Kidney capillary endothelial cell (primary cell): ENCODE measurements around the gene ORM1.

Source experiments
- DNase-seq: peaks from one replicate; pipeline ENCODE4 v3.0.0-alpha.2; 2018; ENCODE audit warnings: low spot score

The ORM1 gene

DNA sequence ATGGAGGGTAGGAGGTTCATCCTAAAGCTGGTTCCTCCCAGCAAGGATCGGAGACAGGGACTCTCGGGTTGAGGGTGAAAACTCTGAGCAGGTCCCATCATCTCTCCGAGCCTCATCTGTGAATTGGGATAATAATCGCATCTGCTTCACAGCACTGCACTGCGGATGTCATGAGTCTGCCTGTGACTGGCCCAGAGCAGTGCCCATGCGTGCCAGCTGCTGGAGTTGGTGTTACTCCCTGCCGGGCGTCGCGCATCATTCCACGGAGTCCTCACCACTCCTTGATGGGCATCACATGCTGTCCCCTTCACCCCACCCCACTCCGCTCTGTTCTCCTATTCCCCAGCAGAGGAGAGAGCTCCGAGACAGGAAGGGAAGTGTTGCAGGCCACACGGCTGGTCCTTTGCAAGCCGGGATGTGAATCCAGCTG, 35.1 kb upstream of the ORM1 start:
- no peak for DNase-seq

DNA sequence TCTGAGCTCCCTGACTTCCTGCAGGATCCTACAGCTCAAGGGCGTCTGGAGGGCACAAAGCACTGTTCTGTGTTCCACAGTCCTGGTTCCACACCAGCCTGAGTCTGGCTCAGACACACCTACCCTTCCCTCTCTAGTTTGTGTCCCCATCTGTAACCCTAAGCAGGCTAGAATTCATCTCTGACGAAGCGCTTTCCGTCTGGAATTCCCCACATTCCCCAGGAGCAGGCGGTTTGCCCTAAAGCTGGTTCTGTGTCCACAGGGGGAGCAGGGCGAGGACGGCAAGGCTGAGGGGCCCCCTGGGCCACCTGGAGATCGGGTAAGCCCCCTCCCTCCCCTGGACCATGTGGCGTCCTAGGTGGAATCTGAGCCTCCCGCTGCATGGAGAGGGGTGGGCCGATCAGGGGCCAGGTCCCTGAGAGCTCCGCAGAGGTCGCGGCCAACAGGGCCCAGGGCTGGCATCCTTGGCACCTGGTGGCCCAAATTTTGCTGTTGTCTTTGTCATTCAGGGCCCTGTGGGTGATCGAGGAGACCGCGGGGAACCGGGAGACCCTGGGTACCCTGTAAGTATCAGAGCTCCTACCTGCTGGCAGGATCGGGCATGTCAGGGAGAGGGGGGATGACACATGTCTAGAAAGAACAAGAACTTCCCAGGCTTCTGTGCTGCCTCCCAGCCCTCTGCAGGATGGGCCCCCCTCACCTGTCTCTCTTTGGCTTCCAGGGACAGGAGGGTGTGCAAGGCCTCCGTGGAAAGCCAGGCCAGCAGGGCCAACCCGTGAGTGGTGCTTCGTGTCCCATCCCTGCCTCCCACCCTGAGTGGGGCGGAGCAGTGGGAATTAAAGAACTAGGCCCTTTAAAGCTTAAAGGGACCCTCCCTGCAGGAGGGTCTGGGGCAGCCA, 34.5 kb upstream of the ORM1 start:
- peak; percentile 25 for DNase-seq

DNA sequence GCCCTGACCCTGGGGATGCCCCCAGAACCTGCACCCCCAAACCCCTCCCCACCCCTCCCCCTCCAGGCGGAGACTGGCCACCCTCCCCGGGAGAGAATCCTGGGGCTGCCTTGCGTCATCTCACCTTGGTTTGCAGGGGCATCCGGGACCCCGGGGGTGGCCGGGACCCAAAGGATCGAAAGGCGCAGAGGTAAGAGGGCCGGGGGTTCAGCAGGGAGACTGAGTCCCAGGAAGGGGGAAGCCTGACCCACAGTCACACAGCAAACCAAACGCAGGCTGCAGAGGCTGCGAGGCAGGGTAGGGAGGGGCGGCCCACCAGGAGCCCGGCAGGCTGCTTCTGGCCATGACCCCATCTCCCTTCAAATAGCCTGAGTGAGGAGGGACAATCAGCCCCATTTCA, 33.8 kb upstream of the ORM1 start:
- no peak for DNase-seq

DNA sequence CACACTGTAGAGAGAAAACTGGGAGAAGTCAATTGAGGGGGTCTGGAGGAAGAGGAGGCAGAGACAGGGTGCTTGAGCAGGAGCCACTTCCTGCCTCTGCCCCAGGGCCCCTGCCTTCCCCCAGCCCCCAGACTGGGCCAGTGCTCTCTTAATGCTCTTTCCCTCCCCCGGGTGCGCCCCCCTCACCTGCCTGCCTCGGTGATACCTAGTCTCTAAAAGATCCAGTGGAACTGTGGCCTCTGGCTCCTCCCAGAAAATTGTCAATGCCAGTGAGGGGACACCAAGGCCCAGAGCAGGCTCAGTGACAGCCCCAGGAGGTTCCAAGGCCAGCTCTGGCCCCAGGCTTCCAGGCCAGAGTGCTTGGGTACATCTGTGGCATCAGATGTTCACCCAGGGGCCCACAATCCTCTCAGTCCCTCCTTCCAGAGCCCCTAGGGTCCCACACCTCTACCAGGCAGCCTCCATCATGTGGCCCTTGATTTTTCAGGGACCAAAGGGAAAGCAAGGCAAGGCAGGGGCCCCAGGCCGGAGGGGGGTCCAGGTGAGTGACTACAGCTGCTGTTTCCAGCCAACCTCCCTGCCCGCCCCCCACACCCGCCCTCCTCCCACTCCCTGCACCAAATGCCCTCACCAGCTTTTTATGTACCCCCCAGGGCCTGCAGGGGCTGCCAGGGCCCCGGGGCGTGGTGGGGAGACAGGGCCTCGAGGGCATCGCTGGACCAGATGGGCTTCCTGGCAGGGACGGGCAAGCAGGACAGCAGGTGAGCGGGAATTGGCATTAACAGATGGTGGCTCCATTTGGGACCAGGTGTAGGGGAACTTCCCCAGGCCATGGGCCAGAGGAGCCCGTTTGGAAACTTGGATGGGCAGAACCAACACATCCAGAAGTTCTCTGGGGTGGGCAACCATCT, 33.1 kb upstream of the ORM1 start:
- DNase-seq: no peak

DNA sequence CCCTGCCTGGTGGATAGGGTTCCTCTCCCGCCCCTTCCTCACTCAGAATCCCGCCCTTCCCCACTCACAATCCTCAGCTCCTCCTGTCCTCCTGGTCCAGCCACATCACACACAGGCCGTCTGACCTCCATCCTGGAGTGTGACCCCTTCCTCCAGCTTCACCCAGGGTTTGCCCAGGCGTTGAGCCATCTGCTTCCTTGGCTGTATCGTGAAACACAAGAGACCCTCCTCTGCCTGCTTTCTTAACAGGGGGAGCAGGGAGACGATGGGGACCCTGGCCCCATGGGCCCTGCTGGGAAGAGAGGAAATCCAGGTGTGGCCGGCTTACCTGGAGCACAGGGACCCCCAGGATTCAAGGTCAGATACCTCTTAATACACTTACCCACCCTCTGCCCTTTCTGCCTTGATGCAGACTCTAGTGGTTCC, 32.3 kb upstream of the ORM1 start:
- DNase-seq: no peak

DNA sequence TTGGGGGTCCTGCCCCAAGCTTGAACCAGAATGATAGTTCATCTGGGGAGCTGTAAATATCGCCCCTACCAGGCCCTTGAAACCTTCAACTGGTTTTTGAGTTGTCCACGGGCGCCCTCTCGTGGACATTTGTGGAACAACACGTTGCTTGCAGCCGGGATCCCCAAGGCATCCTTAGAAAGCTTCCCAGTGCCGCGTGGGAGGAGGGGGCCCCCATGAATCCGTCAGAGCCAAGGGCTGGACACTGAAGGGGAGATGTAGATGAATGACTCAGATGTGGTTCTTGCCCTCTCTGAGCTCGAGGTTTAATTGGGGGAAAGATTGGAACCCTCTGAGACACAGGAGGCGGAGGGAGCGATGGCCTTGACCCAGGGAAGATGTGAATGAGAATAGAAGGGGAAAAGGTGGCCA, 31.8 kb upstream of the ORM1 start:
- peak; percentile 61 for DNase-seq

DNA sequence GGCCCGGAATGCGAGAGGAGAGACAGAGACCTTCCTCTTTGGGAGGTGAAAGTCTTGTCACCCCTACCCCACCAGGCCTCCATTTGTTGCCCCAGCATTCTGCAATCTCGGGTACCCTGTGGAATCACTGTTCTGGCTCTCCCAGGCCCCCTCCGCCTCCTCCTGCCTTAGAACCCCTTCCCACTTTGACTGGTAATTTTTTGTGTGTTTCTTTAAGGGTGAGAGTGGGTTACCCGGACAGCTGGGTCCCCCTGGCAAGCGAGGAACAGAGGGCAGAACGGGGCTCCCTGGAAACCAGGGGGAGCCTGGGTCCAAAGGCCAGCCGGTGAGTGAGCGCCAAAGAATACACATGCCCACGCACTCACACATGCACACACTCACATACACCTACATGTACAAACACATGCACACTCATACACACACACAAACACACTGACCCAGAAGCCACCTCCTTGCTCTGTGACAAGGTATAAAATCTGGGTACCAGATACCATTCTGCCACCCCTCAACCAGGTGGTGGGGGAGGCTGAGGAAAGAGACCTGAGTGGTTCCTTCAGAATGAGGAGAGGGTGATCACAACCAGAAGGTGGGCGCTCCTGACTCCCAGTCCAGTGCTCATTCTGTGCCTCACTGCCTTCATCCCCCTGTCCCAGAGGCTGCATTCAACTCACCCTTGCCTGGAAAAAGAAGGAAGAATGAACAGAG, 30.9 kb upstream of the ORM1 start:
- no peak for DNase-seq

DNA sequence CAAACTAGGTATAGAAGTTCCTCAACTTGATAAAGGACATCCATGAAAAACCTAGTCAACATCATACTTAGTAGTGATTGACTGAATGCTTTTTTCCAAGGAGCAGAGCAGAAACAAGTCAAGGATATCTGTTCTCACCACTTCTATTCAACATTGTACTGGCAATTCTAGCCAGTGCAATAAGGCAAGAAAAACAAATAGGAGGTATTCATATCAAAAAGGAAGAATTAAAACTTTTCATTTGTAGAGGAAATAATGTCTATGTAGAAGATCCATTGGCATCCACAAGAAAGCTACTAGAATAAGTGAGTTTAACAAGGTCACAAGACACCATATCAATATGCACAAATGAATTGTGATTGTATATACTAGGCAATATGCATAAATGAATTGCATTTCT, 28.2 kb upstream of the ORM1 start:
- no peak for DNase-seq

DNA sequence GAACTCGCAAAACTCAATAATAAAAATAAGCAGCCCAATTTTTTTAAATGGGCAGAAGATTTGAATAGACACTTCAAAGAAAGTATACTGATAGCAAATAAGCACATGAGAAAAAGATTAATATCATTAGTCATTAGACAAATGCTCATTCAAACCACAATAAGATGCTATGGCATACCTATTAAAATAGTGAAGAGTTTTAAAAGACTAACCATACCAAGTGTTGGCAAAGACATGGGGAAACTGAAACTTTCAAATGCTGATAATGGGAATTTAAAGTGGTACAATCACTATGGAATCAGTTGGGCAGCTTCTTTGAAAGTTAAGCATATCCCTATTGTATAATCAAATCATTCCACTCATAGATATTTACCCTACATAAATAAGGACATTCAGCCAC, 26.6 kb upstream of the ORM1 start:
- no peak for DNase-seq

DNA sequence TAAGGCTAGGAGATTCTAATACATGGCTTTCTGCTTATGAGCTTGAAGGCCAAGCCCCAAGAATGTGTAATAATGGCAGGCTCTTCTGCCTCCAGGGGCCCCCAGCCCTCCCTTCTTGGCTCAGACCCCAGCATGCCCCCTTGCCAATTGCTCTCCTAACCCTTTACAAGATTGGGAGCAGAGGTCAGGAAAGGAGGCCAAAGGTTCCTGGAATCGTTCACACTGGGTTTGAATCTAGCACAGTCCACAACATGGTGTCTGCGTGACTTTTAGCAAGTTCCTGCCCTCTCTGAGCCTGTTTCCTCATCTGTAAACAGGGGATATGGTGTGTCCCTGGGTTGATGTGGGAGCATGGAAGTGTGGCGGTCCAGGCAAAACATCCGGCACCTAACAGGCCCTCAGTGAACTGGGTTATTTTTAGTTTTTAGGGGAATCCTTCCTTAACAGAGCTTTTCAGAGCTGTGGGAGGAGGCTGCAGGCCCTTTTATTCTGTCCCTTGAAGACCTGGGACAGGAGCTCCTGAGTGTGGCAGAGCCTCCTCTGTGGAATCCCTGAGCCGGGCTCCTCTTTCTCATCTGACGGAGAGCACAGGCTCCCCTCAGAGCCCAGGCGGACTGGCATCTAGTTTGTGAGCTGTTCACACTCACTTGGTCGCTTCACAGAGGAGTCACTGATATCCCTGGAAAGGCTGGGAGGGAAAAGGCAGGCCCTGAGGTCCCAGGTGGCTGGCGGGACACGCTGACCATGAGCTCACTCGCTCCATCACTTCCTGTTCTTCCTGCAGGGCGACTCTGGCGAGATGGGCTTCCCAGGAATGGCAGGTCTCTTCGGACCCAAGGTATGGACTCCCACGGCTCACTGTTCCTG, 23.4 kb upstream of the ORM1 start:
- no peak for DNase-seq

DNA sequence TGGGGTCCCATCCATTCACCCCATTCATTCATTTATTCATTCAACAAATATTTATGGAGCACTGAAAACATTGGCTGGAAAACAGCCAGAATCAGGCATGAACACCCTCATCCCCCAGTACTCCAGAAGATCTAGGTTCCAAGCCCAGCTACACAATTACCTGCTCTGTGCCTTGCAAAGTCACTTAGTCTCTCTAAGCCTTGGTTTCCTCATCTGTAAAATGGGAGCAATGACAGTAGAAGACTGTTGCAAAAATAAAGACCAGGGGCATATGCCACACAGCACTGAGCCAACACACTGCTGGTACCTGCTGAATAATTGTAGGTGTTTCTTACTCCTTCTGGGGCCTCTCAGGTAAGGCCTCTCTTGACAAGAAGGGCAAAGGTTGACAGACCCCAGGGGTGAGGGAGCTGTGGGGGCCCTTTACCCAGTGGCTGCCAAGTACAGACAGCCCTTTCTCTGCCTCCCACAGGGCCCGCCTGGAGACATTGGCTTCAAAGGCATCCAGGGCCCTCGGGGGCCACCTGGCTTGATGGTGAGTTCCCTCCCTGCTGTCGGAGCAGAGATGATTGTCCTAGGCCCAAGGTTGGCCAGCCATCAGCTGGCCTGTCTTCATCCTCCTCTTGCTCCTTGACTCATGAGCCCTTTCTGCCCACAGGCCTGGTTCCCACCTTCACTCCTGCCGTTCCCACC, 22.6 kb upstream of the ORM1 start:
- DNase-seq: no peak

DNA sequence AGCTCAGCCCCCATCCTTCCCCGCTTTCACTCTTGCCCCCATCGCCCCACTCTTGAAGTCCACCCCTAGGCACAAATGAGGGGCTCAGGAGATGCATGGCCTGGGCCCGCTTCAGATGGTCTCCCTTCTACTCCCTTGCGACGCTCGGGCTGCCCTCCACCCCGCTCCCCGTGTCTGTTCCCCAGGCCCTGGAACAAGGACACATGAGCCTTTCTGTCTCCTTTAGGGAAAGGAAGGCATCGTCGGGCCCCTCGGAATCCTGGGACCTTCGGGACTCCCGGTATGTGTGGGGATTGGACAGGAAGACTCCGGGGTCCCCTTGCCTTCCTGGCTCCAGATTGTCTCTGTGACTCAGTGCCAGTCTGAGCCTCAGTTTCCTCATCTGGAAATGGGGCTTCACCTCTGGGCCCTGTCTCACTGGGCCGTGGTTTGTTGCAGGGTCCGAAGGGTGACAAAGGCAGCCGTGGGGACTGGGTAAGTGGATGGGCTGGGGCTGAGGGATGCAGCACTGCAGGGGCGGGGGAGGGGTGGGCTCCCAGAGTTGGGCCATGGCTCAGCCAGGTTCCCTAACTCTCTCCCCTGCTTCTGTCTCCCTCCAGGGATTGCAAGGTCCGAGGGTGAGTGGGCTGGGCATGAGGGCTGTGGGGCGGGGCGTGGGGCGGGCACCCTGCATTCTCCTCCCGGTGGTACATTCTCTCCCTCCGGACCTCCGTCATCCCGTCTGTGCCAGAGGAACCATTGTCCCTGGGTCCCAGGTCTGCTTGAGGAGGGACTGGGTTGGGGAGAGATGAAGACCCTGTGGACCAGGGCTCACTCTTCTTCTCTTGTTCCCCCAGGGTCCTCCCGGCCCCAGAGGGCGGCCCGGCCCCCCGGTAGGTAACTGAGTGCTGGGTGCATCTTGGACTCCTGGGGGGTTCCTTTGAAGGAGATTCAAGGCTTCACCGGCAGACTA, 21.8 kb upstream of the ORM1 start:
- no peak for DNase-seq

DNA sequence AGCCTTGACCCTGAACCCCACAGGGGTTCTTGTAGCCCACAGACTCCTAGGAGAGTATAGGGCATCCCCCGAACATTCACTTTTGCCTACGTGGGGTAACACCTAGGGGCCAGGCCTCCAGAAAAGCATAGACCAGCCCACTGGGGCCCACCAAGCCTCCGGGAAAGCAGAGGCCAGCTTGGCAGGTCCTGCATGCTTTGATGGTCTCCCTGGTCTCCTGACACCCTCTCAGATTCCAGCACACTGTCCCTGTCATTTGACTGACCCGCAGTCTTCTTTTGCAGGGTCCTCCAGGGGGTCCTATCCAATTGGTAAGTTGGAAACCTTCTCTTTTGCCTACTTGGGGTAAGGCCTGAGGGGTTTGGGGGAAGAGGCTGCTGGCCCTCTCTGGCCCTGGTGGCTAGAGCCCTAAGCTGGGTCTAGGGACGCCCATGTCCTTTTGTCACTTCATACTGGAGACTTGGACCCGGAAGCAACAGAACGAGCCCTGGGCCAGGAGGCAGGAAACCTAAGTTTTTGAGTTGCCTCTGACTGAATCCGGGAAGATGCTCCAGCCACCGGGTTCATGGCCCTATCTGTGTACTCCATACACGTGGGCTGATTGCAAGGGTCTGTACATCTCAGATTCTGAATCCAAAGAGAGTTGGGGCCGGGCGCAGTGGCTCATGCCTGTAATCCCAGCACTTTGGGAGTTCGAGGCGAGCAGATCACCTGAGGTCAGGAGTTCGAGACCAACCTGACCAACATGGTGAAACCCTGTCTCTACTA, 20.9 kb upstream of the ORM1 start:
- no peak for DNase-seq

DNA sequence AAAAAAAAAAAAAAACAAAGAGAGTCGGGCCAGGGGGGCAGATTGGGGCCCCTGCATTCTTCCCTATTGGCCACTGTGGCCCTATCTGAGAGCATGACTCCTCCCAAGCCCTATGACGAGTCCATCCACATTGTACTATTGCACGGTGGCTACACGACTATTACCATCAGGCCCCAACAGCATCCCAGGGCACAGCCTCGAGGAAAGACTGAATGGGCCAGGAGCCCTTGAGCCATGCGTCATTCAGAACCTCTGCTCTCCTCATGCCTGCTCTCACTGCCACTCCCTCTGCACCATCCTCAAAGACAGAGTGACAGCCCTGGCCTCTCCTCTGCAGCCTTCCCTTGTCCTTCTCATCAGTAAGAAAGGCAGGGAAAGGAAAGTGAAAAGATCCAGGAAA, 20.2 kb upstream of the ORM1 start:
- DNase-seq: no peak

DNA sequence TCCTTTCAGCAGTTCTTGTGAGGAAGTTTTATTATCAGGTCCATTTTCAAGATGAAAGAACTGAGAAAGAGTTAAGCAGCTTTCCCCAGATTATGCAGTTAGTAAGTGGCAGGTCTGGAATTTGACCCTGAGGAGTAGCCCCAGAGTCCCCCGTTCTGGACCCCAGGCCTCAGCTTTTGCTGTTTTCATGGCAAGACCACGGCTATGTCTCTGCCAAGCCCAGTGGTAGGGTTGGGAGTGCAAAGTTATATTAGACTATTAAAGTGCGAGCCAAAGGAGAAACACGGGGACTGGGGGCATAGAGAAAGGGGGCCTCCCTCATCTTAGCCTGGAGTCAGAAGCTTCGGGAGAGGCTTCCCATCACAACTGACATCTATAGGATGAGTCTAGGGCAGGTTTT, 19.3 kb upstream of the ORM1 start:
- no peak for DNase-seq

DNA sequence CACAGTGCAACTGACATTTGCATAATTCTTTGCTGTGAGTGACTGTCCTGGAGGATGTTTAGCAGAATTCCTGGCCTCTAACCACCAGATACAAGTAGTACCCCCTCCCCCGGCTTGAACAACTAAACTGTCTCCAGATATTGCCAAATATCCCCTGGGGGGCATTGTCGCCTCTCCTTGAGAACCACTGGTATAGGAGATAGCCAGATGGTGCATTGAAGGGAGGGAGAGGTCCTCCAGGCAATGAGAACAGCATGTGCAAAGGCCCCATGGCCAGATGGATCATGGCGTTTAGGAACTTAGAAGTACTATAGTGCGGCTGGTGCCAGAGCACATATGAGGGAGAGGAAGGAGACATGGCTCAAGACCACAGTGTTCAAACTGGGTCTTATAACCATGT, 18.9 kb upstream of the ORM1 start:
- DNase-seq: no peak

DNA sequence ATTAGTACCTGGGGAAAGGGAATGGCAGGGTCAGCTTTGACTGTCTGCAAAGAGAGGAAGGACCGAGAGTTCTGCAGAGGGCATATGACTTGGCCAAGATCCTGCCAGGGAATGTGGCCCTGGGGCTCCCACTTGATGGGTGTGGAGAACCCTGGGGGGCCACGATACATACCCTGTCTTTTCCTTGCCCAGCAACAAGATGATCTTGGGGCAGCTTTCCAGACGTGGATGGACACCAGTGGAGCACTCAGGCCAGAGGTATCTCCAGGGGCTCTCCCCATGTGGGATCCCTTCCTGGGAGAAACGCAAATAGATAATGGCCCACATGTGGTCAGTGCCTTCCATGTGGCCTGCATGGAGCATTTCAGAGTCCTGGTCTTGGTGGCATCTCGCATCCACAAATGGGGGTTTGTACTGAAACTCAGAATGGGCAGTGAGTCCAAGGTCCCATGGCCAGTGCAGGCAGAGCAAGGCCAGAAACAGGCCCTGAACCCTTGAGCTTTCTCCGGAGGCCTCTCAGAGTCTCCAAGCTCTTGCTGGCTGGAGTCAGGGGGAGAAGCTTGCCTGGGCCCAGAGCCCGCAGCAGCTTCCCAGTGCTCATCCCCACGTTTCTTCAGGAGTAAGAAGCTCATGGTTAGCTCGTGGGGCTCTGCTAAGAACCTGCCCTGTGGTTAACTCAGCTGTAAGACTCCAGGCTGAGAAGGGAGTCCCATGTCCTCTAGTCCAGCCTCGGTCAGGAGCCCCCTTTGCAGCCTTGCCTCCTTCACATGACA, 18.3 kb upstream of the ORM1 start:
- no peak for DNase-seq

DNA sequence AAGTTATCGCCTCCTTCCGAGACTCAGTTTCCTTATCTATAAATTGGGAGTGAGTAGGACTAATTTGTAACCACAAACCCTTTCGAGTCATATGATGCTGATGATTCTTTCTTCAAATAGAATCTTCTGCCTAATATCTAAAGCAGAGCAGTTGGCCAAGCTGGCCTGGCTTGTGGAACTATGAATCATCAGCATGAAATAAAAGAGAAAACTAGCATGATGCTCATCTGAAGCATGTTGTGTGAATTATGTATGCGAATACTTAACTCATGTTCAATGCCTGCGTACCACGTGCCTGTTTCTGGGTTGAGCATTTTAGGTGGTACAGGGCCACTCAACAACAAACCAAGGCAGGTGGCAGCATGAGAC, 15.0 kb upstream of the ORM1 start:
- no peak for DNase-seq
